ENCODE results near the gene LRRC32.
"Not testable (repeated sequence)": the region's sequence is repeated elsewhere in the genome, so short reads cannot be mapped to it uniquely, and the experiment has no call there.

Gene LRRC32

DNA sequence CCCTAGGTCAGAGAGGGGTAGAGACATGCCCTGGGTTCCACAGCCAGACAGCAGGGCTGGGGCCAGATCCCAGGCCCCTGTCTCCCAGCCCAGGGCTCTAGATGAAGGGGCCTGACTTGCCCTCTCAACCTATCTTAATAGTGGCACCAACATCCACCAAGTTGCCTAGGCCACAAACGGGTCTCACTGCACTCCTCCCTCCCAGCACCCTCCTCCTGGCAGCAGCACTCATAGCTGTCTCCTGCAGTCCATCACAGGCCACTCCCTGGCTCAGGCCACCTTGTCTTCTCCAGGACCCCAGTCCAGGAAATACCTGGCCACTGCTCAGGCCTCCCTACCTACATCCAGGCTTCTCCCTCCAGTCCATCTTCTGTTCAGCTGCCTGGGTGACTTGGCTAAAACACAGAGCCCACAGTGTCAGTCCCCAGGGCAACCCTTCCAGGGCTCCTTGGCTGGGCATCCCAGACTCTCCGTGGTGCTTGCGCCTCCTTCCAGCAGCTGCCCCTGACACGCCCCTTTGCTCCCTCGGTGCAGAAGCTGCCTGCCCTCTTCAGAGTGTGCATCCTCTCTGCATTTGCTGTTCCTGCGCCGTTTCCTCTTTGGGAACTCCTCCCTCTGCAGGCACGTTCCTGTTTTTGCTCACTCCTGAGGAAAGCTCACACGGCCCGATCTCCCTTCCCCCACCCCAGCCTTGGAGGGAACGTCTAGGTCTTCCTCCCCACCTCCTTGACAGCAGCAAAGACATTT is 40.5 kb downstream of the LRRC32 start:
- DNase-seq (ENCODE audit: low read depth in 2 of 2): no peak

DNA sequence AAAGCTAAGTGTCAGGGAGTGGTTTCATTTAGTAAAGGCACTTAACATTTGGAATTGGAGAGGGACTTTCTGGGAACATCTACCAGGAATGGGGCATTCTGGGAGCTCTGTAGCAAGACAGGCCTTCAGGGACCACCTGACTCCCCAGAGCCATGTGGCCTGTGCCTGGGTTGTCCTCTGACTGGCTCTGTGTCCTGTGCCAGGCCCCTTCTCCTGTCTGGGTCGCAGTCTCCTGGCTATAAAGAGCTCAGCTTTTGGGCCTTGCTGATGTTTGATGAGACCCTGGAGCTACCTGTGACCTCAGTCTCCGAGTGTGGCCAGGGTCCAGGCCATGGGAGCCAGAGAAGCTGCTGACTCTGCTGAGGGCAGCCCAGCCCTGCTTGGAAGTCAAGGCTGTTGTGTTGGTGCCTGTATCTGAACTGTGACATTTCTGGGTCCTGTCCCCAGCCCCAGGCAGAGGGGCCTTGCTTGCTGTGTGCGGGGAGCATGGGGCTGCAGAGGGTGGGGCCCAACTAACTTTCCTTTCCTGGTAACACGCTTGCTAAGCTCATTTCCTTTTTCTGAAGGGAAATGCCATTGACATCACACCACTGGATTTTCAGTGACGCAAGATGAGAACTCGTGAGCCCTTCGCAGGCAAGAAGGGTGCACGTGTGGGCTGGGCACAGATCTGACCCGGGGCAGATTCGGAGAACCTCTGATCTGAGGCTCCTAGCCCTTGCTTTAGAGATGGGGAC is 41.3 kb downstream of the LRRC32 start:
- no peak for DNase-seq (ENCODE audit: low read depth in 2 of 2)

DNA sequence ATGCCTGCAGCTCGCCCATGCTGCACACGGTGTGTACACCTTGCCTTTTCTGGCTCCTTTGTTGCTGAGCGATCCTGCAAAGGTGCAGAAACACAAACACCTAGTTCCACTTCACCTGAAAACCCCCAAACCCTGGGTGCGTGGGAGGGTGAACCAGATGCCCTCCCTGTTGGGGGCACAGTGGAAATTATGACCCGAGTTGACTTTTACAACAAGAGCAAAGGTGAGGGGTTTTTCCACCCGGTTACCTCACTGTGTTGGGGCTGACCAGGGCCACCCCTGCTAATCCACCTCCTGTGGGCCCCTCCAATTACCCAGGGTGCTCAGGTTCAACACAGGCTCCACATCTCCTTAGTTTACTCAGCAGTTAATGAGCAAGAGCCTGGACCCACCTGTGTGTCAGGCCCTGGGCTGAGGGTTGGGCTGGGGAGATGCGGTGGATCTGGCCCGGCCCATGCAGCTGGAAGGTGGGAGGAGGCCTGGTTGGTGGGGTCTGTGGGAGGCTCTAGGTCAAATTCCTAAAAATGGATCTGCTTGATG is 42.1 kb downstream of the LRRC32 start:
- DNase-seq (ENCODE audit: low read depth in 2 of 2): no peak

DNA sequence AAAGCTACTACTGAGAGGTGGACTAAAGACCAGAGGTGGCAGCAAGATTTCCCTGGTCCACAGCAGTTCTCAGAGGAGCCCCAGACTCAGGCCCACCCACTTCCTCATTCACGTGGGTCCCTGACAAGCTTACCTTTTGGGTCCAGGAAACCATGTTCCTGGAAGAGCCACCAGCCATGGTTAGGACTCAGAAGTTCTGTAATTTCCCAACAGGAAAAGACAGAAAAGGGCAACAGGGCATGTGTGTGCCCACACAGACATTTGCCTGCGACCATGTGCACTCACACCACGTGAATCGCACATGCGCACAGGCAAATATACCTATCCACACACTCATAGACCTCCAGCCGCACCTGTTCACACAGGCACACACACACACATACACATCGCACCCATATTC is 42.9 kb downstream of the LRRC32 start:
- DNase-seq (ENCODE audit: low read depth in 2 of 2): no peak

DNA sequence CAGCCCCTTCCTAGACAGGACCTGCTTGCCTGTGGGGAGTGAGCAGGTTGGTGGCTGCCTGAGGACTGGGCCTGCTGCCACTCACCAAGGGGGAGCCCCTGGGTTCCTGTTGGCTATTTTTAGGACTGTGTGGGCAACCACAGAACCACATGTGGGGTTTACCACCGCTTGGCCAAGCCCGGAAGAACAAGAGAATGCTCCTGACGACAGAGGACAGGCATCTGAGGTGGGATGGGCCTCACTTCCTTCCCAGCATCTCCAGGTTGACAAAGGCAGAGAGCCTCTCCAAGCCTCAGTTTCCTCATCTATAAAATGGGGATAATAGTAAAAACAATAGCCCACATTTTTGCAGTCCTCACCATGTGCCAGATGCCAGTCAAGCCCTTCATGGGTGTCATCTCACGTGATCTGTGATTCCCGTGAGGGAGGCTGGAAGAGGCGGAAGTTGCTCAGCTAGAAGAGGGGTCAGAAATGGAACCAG is 43.6 kb downstream of the LRRC32 start:
- peak in 1 of 2 donors; percentile 17 for DNase-seq (ENCODE audit: low read depth in 2 of 2)

DNA sequence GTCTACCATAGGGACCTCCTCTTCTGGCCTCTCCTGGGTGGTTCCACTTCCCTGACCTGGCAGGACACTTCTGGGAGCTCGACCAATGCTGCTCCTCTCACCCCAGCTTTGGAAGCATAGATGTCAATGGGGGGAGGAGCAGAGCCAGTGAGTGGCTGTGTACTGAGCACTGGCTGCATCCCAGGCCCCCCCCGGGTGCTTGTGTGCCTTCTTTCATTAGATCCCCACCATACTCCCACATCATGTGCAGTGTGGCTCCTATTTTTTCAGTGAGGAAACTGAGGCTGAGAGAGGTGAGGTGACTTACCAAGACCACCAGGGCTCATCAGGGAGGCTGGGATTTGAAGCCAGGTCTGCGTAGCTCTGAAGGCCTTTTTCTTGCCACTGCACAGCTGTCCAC is 44.3 kb downstream of the LRRC32 start:
- no peak for DNase-seq (ENCODE audit: low read depth in 2 of 2)

DNA sequence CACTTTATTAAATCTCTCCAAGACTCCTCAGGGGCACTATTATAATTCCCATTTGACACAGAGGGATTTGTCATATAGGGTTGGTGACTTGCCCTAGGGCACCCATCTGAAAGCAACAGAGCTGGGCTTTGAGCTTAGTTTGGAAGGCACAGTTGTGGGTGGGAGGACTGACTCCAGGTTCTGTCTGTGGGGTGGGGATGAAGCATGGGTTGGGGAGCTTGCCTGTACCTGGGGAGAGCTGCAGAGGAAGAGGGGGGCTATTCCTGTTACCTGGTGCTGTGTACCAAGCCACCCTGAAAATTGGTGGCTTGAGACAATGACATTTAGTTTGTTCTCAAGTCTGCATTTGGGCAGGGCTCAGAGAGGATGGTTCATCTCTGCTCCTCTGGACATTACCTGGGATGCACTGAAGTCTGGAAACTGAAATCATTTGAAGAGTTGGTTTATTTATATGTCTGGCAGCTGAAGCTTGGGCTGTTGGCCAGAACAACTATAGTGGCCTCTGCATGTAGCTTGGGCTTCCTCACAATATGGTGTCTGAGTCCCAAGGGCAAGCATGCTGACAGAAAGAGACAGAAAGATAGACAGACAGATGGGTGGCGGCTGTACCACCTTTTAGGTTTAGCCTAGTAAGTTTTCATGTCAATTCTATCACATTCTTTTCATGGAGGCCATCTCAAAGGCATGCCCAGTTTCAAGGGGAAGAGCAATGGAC is 44.9 kb downstream of the LRRC32 start:
- DNase-seq (ENCODE audit: low read depth in 2 of 2): no peak

DNA sequence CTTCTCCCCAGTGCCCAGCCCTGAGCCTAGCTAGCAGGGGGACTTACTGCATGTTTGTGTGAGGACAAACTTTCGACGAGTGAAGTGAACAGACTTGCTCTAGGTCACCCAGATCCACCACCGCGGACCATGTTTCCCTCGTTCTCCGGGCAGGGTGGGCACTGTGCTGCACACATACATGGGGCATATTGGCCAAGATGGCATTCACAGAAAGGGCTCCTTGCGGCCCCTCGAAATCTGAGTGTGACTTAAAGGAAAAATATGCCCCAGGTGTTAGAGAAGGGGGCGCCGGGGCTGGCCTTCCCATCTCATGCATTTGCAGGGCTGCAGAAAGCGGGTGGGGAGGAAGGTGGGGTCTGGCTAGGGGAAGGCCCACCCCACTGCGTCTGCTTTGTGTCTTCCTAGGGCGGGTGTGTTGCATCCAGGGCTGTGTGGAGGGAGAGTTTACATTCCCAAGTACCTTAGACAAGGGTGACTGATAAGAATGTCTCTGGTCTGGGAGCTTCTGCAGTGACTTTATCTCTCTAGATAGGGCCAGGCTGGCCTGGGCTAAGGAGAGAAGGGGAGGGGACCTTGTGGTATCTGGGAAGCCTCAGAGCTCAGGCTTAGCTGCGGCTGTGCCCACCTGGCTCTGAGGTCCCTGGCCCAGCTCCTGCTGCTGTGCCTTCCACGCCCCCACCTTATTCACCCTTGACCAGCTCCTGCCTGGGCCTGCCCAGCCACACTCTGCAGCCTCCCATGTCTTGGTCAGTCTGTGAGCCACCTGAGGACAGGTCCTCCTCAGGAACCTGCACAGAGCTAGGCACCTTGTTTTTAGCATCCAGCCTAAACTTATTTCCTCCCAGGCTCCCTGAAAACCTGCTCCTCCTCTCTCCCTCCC is 45.8 kb downstream of the LRRC32 start:
- no peak for DNase-seq (ENCODE audit: low read depth in 2 of 2)

DNA sequence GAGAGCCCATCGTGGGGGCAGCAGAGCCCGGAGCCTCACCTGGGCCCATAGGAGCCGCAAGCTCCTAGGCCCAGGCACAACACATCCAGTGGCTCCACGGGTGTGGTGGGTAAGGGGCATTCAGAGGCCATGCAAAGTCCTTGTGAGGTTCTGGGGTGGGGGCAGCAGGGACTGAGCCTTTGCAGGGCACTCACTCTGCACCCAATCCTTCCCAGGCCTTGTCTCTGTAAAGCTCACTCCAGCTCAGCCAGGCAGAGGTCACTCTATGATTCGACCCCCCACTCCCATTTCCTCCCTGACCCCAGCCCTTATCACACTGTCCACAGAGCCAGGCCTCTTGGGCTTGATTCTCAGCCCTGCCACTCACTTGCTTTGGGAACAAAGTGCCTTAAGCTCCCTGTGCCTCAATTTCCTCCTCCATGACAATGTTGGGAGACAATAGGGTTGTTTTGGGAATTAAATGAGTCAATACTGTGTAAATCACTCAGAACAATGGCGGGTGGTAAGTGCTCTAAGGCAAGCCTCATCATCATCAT is 46.6 kb downstream of the LRRC32 start:
- no peak for DNase-seq (ENCODE audit: low read depth in 2 of 2)

DNA sequence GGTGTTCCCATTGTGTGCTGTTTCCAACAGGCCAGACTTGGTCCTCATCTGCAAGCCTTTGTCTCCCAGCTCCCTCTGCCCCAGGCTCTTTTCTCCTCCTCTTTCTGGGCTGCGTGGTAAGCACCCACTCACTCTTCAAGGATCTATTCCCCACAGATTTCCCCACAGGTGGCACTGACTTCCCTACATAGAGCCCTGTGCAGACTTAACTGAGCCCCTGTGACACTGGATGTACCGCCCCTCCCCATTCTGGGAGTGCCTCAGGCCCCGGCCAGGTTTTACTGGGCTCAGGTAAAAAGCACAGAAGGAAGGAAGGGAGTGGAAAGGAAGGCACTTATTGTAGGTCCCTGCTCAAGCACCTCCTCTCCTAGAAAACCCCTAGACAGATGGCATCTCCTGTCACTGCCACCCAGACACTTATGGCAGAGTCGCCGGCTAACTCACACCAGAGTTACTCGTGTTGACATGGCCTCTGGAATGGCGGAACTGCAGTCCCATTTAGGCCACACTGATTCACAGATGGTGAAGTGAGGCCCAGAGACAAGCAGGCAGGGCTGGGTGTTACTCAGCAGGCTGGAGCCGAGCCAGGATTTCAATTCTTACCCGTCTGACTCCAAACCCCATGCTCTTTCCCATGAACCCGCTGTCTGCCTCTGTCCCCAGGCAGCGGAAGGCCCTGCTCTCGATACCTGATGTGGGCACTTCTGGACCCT is 47.2 kb downstream of the LRRC32 start:
- DNase-seq (ENCODE audit: low read depth in 2 of 2): no peak

DNA sequence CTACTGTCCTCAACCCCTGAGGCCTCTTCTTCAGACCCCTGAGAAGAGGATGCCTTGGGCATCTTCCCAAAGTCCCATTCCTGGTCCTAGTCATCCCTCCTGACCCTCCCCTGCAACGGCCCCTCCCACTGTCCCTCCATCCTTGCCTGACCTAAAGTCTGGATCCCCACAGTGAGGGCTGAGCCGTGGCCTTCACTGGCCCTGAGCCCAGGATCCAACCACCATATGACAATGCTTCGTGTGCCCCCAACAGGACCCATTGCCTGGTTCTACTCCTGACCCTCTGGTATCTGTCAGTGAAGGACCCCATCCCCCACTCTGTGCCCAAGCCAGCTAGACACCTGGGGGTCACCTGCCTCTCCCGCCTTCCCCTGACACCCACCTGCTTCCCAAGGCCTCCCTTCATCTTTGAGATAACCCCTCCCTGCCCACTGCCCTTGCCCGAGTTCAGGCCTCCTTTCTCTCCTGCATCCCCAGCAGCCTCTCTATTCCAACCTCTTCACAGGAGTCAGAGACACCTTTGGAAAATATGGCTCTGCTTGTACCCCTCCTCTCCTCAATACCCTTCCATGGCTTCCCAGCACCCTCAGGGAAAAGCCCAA is 48.0 kb downstream of the LRRC32 start:
- DNase-seq (ENCODE audit: low read depth in 2 of 2): no peak

DNA sequence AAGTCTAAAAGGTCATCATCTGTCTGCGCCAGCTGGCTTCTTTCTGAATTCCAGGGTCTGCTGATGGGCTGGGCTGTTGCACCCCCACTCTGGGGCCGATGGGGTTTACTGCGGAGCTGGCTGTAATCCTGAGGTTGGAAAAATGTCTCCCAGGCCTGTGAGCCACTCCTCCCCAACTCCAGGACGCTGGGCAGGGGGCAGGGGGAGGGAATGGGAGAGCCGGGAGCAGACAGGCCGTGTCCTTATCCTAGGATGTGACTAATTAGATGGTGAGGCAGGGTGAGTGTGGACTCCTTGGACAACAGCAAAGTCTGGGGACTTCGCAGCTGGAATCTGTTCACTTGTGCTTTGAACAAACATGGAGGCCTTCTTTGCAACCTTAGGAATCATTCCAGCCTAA is 48.7 kb downstream of the LRRC32 start:
- no peak for DNase-seq (ENCODE audit: low read depth in 2 of 2)

DNA sequence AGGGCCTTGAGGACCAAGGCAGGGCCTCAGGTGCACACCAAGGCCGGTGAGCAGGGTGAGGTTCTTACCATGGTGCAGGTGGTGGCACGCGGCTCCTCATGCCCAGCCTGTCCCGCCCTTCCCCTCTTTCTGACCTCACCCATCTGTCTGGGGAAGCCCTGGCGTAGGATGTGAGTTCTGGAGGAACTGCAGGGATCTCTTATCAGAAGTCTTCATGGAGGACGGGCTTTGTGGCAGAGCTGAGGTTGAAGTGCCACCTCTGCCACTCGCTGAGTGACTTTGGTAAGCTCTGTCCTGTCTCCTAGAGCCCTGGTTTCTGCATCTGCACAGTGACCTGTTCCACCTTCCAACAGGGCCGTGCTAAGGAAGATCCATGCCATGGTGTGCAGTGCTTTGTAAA is 49.1 kb downstream of the LRRC32 start:
- no peak for DNase-seq (ENCODE audit: low read depth in 2 of 2)

DNA sequence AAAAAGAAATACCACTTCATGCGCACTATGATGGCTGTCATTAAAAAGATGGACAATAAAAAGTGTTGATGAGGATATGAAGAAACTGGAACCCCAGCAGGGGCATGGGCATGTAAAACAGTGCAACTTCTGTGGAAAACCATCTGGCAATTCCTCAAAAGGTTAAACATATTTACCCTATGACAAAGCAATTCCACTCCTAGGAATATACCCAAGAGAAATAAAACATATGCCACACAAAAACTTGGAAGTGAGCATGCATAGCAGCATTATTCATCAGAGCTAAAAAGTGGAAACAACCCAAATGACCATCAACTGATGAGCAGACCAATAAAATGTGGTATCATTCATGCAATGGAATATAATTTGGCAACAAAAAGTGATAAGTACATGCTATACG is 50.1 kb downstream of the LRRC32 start:
- no peak for DNase-seq (ENCODE audit: low read depth in 2 of 2)

DNA sequence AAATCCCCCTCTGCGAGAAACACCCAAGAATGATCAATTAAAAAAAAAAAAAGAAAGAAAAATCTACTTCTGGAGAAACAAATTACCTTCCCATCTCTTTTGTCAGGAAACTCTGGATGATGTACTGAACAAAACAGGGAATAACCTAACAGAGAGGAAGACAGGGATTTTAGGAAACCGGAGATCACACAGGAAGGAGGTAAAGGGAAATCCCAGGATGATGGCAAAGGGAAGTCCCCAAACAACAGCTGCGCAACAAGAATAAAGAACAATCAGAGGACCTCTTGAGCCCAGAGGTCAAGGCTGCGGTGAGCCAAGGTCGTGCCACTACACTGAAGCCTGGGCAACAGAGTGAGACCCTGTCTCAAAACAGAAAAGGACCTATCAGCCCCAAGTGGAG is 50.7 kb downstream of the LRRC32 start:
- DNase-seq (ENCODE audit: low read depth in 2 of 2): not testable (repeated sequence)

DNA sequence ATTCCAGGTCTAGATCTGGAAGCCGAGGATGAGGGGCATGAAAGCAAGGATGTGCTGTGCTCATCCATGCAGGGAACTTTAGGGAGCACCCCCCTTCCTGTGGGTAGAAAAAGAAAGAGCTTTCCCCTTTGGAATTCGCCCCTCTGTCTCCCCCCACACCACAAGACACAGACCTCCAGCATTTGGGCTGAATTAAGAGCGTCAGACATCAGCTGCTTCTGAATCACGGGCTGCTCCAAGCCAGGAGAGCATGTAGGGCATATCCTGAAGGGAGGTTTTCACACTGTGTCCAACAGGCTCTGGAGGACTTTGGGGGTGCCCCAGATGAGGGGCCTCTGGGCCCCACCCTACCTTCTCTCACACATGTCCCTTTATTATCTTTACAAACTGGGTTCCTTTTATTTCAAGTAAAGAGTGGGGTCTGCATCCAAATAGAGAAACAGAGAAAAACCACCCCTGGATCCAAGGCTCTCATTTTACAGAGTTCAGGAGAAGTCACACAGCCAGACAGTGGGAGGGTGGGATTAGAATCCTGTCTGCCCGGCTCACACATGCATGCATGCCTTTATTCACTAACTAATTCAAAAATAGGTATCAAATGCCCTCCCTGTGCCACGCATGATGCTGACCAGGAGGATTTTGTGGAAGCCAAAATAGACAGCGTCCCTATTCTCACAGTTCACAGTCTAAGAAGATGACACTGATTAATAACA is 52.8 kb downstream of the LRRC32 start:
- DNase-seq (ENCODE audit: low read depth in 2 of 2): no peak

DNA sequence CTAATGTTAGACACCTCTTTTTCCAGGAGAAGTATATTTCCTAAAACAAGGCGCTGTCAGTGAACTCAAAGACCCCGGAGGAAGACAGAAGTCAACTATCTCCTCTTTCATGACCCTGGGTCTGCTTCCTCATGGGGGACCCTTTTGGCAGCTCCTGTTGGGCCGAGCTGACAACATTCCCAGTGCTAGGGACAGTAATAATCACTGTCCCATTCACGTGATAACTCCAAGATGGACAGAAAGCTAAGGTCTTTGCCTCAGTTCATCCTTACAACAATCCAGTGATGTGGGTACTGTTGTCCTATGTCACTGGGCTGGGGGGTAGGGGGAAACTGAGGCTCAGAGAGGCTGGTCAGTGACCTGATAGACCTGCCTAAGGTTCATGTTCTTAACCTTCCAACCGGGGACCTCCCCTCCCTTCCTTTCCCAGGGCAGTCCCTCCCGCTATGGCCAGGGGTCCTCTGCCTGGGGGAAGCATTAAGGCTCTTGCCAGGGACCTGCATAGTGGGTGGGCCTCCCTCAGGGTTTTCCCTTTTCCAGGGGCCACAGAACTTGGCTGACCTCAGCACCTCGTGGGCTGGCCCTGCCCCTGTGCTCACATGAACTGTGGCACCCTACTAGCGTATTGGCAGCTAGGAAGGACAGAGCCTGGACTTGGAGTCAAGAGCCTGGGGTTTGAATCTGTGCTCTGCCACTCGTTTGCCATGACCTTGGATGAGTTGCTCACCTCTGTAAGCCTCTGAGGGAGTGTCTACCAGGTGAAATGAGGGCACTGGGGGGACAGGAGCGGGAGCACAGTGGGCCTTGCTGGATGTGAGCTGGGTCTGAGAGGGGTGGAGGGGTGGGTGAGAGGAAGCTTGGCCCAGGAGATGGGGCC is 53.6 kb downstream of the LRRC32 start:
- no peak for DNase-seq (ENCODE audit: low read depth in 2 of 2)

DNA sequence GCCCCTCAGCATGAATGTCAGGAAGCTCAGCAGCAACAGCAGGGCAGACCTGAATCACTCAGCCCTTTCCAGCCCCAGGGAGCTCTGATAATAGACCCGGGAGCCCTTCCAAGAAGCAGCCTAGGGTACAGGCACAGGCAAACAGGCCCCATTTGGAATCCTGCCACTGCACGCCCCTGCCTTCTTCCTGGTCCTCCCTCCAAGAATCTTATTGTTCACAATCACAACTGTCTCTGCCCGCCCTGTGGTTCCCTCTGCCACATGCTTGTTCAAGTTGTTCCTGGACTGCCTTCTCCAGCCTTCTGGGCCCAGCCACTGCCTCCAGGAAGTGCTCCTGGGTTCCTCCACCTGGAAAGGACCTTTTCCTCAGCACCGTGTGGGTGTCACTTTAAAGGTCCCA is 54.6 kb downstream of the LRRC32 start:
- no peak for DNase-seq (ENCODE audit: low read depth in 2 of 2)

Measured in stimulated activated CD8-positive, alpha-beta memory T cell treated with anti-CD3 and anti-CD28 coated beads, Interleukin-7, amount 100 ng/mL, for 1 hour (primary cell).